ENCODE results near the gene N4BP3. TPM values are rescaled to one million over a fixed set of nuclear protein-coding genes. Genes with fewer than 3 reads are reported as not detected.
A peak's percentile ranks its signal among the peaks of the same experiment; 100 is the strongest.

Gene N4BP3
- total and polyA plus RNA-seq, 2 of the 13 experiments (the other 11 are each of a cell fraction or from before 2014, with no cell fraction given): 0.13 TPM; not detected in 1

GRCh38 chr5:178153530-178154340 lies 40.4 kb downstream of the N4BP3 start, which contains the start of gene NHP2 (continued):
- TF ChIP-seq, protein P1, sequence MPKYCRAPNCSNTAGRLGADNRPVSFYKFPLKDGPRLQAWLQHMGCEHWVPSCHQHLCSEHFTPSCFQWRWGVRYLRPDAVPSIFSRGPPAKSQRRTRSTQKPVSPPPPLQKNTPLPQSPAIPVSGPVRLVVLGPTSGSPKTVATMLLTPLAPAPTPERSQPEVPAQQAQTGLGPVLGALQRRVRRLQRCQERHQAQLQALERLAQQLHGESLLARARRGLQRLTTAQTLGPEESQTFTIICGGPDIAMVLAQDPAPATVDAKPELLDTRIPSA (CRISPR knock-in tag; IDR thresholded peaks at IDR 0.05; ENCODE audit: borderline replicate concordance): no peak; the same call in 1 of the 2 replicates
- TF ChIP-seq SRSF1 (optimal IDR thresholded peaks at IDR 0.05; ENCODE audit: low read depth, low read length): peak; percentile 24
- TF ChIP-seq PAWR (CRISPR knock-in tag; IDR thresholded peaks at IDR 0.05; ENCODE audit: borderline replicate concordance): no peak
- TF ChIP-seq ZNF607 (CRISPR knock-in tag; IDR thresholded peaks at IDR 0.05; ENCODE audit: borderline replicate concordance): peak; percentile 82; the same call in 1 of the 2 replicates
- TF ChIP-seq YY1 (IDR thresholded peaks at IDR 0.05; ENCODE audit: insufficient read depth, insufficient replicate concordance, low read depth, low read length): peak; percentile 18
- TF ChIP-seq ZSCAN9 (CRISPR knock-in tag; IDR thresholded peaks at IDR 0.05; ENCODE audit: borderline replicate concordance): peak; percentile 15; the same call in 1 of the 2 replicates
- TF ChIP-seq, protein P2, sequence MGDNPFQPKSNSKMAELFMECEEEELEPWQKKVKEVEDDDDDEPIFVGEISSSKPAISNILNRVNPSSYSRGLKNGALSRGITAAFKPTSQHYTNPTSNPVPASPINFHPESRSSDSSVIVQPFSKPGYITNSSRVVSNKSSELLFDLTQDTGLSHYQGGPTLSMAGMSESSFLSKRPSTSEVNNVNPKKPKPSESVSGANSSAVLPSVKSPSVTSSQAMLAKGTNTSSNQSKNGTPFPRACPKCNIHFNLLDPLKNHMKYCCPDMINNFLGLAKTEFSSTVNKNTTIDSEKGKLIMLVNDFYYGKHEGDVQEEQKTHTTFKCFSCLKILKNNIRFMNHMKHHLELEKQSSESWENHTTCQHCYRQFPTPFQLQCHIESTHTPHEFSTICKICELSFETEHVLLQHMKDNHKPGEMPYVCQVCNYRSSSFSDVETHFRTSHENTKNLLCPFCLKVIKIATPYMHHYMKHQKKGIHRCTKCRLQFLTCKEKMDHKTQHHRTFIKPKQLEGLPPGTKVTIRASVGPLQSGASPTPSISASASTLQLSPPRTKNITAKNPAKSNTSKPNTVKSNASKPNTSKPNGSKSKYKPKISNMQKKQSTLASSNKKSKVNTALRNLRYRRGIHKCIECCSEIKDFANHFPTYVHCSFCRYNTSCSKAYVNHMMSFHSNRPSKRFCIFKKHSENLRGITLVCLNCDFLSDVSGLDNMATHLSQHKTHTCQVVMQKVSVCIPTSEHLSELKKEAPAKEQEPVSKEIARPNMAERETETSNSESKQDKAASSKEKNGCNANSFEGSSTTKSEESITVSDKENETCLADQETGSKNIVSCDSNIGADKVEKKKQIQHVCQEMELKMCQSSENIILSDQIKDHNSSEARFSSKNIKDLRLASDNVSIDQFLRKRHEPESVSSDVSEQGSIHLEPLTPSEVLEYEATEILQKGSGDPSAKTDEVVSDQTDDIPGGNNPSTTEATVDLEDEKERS (CRISPR knock-in tag; IDR thresholded peaks at IDR 0.05): no peak
- peak; percentile 92 for TF ChIP-seq HOMEZ (CRISPR knock-in tag; IDR thresholded peaks at IDR 0.05; ENCODE audit: low read depth)
- no peak for TF ChIP-seq ZFP37 (CRISPR knock-in tag; IDR thresholded peaks at IDR 0.05; ENCODE audit: borderline replicate concordance)
- peak; percentile 80 for TF ChIP-seq TARDBP (CRISPR knock-in tag; IDR thresholded peaks at IDR 0.05)
- peak; percentile 32 to 46; a peak in 2 of 4 replicates for TF ChIP-seq HMGXB4 (CRISPR knock-in tag; IDR thresholded peaks at IDR 0.05; ENCODE audit: borderline replicate concordance in 1 of 2, low read depth in 1 of 2)
- TF ChIP-seq ZGPAT (CRISPR knock-in tag; IDR thresholded peaks at IDR 0.05): peak; percentile 58
- TF ChIP-seq SKI (IDR thresholded peaks at IDR 0.05; ENCODE audit: partially characterized antibody): no peak
- TF ChIP-seq ZNF660 (CRISPR knock-in tag; IDR thresholded peaks at IDR 0.05; ENCODE audit: borderline replicate concordance, low read depth): no peak
